ENCODE measurements around the gene TMEM132A. TPM values are rescaled to one million over a fixed set of nuclear protein-coding genes. Genes with fewer than 3 reads are reported as not detected.
"Not testable (repeated sequence)": the region's sequence is repeated elsewhere in the genome, so short reads cannot be mapped to it uniquely, and the experiment has no call there.

The TMEM132A gene
- total and polyA plus RNA-seq, 5 experiments from 2014 or later: 0.88 TPM; not detected in 4

DNA sequence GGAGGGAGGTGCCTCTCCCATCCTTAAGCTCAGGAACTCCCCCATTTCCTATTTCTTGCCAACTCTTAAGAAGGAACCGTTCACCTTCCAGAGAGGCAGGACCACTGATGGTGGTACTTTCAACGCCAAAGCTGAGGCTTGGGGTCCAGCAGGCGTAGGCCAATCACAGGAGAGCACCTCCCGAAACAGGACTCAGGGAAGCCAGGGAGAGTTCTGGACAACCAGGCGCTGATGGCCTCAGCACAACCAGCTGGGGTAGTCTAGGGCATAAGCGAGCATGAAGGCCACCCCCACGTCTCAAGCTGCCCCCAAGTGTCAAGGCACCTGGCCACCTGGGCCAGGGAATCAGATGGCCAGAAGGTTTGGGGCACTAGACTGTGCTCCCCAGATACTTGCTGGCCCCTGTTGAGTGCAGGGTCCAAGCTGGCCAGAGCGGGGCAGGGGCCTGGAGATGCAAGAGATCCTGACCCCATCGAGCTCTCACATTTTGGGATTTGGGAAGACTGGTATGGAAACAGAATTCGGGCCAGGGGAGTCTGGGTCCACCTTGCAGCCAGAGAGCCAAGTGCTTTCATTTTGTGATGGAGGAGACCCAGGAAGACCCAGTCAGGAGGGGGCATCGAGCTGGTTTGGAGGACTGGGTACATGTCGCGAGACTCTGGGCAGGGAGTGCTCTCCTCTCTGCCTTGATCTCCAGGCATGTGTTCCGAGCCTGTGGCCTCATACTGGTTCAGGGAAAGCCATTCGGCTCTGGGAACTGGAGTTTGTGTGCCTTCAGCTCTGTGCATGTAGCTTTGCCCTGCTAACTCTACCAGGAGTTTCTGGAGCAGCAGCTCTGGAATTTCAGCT is 48.1 kb downstream of the TMEM132A start:
- POLR2A ChIA-PET: interaction anchor here (1.0 to 1.6 kb wide), 4 partner anchors 27 to 104 kb away, joined by 3 to 10 read pairs (median 4); no protein-coding TSS in a partner anchor
- Mint-ChIP-seq H3K9me3 (no peaks in the 10 kb centered on the region), H3K36me3 (peaks cover 4 to 22% (median 14%) of the 10 kb centered on the region in 3 donors), H3K4me1 (peaks cover 32 to 59% (median 50%) of the 10 kb centered on the region in 4 donors), H3K4me3 (peak overlapping the region; percentile 91 to 100 (median 95)), H3K27me3 (no peaks in the 10 kb centered on the region), H3K27ac (peak overlapping the region; percentile 94 to 99 (median 97))
- ATAC-seq (peak; percentile 30 to 37), DNase-seq (peak in 4 of 10 donors; percentile 38 to 74 (median 46))

DNA sequence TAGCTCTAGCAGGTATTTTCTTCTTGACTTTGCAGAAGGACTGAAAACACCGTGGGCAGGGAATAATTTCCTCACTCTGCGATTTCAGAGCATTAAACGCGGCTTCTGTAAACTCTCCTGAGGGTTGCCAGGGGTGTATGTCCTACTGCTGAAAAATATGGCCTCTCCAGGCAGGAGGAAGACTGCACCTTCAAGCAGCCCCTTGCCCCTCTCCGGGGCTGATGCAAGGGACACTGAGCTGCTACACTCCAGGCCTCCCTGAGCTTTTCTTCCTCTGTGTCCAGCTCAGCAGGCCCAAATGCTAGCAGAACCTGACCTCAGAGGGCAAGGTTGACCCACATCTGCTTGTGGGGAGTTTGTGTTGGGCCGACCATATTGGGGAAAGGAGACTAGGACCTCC is 49.4 kb downstream of the TMEM132A start:
- H3K4me1 Mint-ChIP-seq: peaks cover 38 to 72% (median 63%) of the 10 kb centered on the region in 4 donors
- peaks cover 4 to 33% (median 21%) of the 10 kb centered on the region in 3 donors for H3K36me3 Mint-ChIP-seq
- POLR2A ChIA-PET: interaction anchor here (0.8 to 2.0 kb wide), 3 partner anchors 26 to 147 kb away, joined by 3 to 5 read pairs (median 4); no protein-coding TSS in a partner anchor
- H3K27ac Mint-ChIP-seq: peak overlapping the region; percentile 94 to 99 (median 97)
- H3K4me3 Mint-ChIP-seq: peak overlapping the region; percentile 91 to 100 (median 95)
- DNase-seq (no peak), ATAC-seq (no peak)
- H3K27me3 Mint-ChIP-seq: no peaks in the 10 kb centered on the region
- no peaks in the 10 kb centered on the region for H3K9me3 Mint-ChIP-seq

GRCh38 chr11:60974316-60974715 is 50.1 kb downstream of the TMEM132A start:
- not testable (repeated sequence) for DNase-seq, H3K9me3 Mint-ChIP-seq, ATAC-seq, H3K27me3 Mint-ChIP-seq
- Mint-ChIP-seq H3K27ac (peak overlapping the region; percentile 94 to 99 (median 97)), H3K4me1 (peaks cover 38 to 78% (median 68%) of the 10 kb centered on the region in 4 donors), H3K4me3 (peak overlapping the region; percentile 91 to 100 (median 95)), H3K36me3 (peaks cover 4 to 38% (median 21%) of the 10 kb centered on the region in 3 donors)
- POLR2A ChIA-PET: interaction anchor here (0.8 to 2.0 kb wide), 5 partner anchors 26 to 146 kb away, joined by 3 to 5 read pairs (median 4); partner anchors contain the start of gene CD5

- peaks cover 4 to 42% (median 21%) of the 10 kb centered on the region in 3 donors for H3K36me3 Mint-ChIP-seq
- H3K9me3 Mint-ChIP-seq: no peaks in the 10 kb centered on the region
- ATAC-seq: no peak
- H3K27ac Mint-ChIP-seq: peak overlapping the region; percentile 94 to 99 (median 97)
- peaks cover 38 to 80% (median 73%) of the 10 kb centered on the region in 4 donors for H3K4me1 Mint-ChIP-seq
- H3K4me3 Mint-ChIP-seq: peak overlapping the region; percentile 91 to 100 (median 95)
- no peak for DNase-seq
- POLR2A ChIA-PET: interaction anchor here (1.0 to 2.0 kb wide), 5 partner anchors 59 to 146 kb away, joined by 3 to 6 read pairs (median 4); partner anchors contain the start of gene CD5
- H3K27me3 Mint-ChIP-seq: no peaks in the 10 kb centered on the region
These were observed 50.5 kb downstream of the TMEM132A start for GRCh38 chr11:60974726-60975125.

DNA sequence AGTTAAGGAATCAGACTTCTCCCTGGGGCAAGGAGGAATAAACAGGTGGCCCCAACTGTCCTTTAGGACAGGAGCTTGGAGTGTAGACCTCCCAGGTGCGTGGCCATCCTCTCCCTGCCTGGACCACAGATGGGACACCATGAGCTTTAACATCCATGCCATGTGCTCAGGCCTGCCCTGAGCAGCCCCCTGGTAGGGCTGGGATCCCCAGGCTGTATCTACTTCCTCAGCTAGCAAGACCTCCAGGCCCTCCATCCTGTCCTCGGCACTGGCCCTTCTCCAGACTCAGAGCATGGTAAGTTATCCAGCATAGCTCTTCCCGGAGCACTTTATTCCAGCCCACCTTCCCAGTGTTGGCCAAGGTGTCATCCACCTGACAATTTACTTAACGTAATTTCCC is 53.0 kb downstream of the TMEM132A start:
- Mint-ChIP-seq H3K4me1 (peaks cover 30 to 84% (median 78%) of the 10 kb centered on the region in 4 donors), H3K36me3 (peaks cover 4 to 58% (median 27%) of the 10 kb centered on the region in 3 donors), H3K4me3 (peak overlapping the region; percentile 43 to 95 (median 80)), H3K27me3 (no peaks in the 10 kb centered on the region), H3K27ac (peak overlapping the region; percentile 74 to 99 (median 94)), H3K9me3 (no peaks in the 10 kb centered on the region)
- POLR2A ChIA-PET: interaction anchor here (0.7 to 4.6 kb wide), 10 partner anchors 9 to 125 kb away, joined by 3 to 22 read pairs (median 3); partner anchors contain the start of gene CD5
- ATAC-seq (no peak), DNase-seq (no peak)

DNA sequence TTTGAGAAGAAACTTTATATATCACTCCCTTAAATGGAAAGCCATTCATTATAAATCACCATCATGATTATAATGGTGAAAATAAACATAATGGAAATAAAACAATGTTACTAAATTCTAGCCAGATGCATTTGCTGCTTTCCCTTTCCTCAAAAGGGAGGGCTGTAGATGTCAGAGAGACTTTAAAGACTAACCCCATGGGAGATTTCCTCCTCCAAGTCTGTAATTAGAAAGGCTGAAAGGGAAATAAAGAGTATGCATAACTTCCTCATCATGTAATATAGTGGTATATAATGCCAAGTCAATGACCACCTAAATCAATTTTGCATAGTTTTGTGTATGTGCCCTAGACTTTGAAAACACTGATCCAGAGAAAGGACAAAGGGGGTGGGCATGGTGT is 53.6 kb downstream of the TMEM132A start:
- peak overlapping the region; percentile 81 to 99 (median 94) for H3K27ac Mint-ChIP-seq
- peaks cover 33 to 90% (median 82%) of the 10 kb centered on the region in 4 donors for H3K4me1 Mint-ChIP-seq
- no peaks in the 10 kb centered on the region for H3K27me3 Mint-ChIP-seq
- ATAC-seq (no peak), DNase-seq (no peak)
- peak overlapping the region; percentile 43 to 95 (median 80) for H3K4me3 Mint-ChIP-seq
- POLR2A ChIA-PET: interaction anchor here (0.7 to 4.6 kb wide), 8 partner anchors 9 to 124 kb away, joined by 3 to 22 read pairs (median 4); partner anchors contain the start of gene CD5
- peaks cover 4 to 62% (median 27%) of the 10 kb centered on the region in 3 donors for H3K36me3 Mint-ChIP-seq
- H3K9me3 Mint-ChIP-seq: no peaks in the 10 kb centered on the region

GRCh38 chr11:60978546-60979380 is 54.5 kb downstream of the TMEM132A start:
- Mint-ChIP-seq H3K27me3 (no peaks in the 10 kb centered on the region), H3K4me3 (peak overlapping the region; percentile 57 to 95 (median 81)), H3K4me1 (peaks cover 36 to 93% (median 89%) of the 10 kb centered on the region in 4 donors), H3K9me3 (no peaks in the 10 kb centered on the region), H3K27ac (peak overlapping the region; percentile 81 to 99 (median 94)), H3K36me3 (peaks cover 8 to 70% (median 27%) of the 10 kb centered on the region in 3 donors)
- ATAC-seq: peak; percentile 39 to 45
- POLR2A ChIA-PET: interaction anchor here (0.5 to 4.6 kb wide), 13 partner anchors 8 to 124 kb away, joined by 3 to 22 read pairs (median 4); partner anchors contain the start of gene CD5
- DNase-seq: peak in 1 of 10 donors; percentile 40

DNA sequence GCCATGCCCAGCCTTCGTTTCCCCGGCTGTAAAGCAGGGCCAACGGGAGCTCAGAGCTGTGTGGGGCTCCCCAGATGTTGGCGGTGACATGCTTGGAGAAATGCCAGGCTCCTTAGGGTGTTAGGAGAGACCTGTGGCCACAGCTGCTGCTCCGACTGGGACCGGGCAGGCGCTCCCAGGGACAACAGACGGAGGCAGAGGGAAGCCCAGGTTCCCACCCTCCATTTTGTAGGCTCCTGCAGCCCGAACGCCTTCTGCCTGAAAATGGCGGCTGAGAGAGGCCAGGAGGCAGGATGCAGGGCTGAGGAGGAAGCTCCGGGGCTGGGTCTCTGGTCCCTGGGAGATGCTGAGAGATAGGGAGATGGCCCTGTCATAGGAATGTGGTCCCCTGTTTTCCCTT is 57.3 kb downstream of the TMEM132A start:
- Mint-ChIP-seq H3K27ac (peak overlapping the region; percentile 86 to 100 (median 98)), H3K27me3 (no peaks in the 10 kb centered on the region), H3K4me3 (peak overlapping the region; percentile 15 to 95 (median 70)), H3K9me3 (no peaks in the 10 kb centered on the region), H3K4me1 (peaks cover 35 to 95% (median 94%) of the 10 kb centered on the region in 4 donors), H3K36me3 (peaks cover 9 to 71% (median 20%) of the 10 kb centered on the region in 3 donors)
- DNase-seq (no peak), ATAC-seq (no peak)
- POLR2A ChIA-PET: interaction anchor here (0.6 to 2.8 kb wide), 11 partner anchors 25 to 143 kb away, joined by 3 to 18 read pairs (median 7); partner anchors contain the start of genes CD5 and TMEM109

DNA sequence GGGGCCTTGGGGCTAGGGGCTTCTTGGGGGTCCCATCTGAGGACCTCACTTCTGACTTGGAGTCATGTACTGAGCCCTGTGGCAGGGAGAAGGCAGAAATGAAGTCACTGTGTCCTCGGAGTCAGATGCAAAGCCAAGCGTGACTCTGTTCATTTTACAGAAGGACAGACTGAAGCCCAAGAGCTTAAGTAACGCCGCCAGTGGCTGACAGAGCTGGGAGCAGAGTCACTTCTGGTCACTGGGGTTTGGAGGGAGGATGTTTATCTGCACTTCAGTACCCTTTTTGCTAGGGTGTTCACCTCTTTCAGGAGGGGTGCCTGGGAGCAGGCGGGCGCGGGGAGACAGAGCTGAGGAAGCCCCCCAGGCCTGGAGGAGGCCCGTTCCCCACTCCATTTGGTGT is 57.9 kb downstream of the TMEM132A start:
- H3K4me1 Mint-ChIP-seq: peaks cover 33 to 95% (median 94%) of the 10 kb centered on the region in 4 donors
- no peak for ATAC-seq
- H3K4me3 Mint-ChIP-seq: peak overlapping the region; percentile 60 to 95 (median 82)
- H3K27ac Mint-ChIP-seq: peak overlapping the region; percentile 93 to 100 (median 99)
- H3K27me3 Mint-ChIP-seq: no peaks in the 10 kb centered on the region
- H3K9me3 Mint-ChIP-seq: no peaks in the 10 kb centered on the region
- peak in 3 of 10 donors; percentile 33 to 59 (median 50) for DNase-seq
- H3K36me3 Mint-ChIP-seq: peaks cover 6 to 73% (median 17%) of the 10 kb centered on the region in 3 donors
- POLR2A ChIA-PET: interaction anchor here (0.6 to 2.6 kb wide), 19 partner anchors 22 to 156 kb away, joined by 3 to 18 read pairs (median 4); partner anchors contain the start of genes CD5 and TMEM109

- Mint-ChIP-seq H3K27me3 (no peaks in the 10 kb centered on the region), H3K4me3 (peak overlapping the region; percentile 60 to 95 (median 82)), H3K9me3 (no peaks in the 10 kb centered on the region), H3K4me1 (peaks cover 38 to 95% (median 92%) of the 10 kb centered on the region in 4 donors), H3K36me3 (peaks cover 6 to 76% (median 15%) of the 10 kb centered on the region in 3 donors), H3K27ac (peak overlapping the region; percentile 93 to 100 (median 99))
- ATAC-seq (no peak), DNase-seq (no peak)
- POLR2A ChIA-PET: interaction anchor here (0.7 to 6.2 kb wide), 7 partner anchors 22 to 126 kb away, joined by 3 to 52 read pairs (median 15); no protein-coding TSS in a partner anchor
These were observed 59.9 kb downstream of the TMEM132A start for GRCh38 chr11:60984149-60984548.

DNA sequence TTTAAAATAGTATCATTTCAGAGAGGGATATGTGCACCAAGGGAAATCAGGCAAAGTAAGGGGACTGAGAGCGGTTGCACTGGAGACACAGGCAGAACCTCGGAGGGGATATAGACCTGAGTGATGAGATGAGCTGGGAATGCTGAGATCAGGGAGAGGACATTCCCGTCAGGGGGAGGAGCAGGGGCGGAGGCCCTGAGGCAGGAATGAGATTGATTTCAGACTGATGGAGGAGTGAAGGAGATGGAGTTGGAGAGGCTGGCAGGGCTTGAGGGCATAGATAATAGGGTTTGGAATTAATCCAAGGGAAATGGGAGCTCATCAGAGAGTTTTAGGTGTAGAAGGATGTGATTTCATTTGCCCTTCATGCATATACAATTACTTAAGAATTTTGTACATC is 60.4 kb downstream of the TMEM132A start:
- ATAC-seq (no peak), DNase-seq (no peak)
- POLR2A ChIA-PET: interaction anchor here (0.7 to 6.2 kb wide), 10 partner anchors 21 to 1896 kb away, joined by 3 to 52 read pairs (median 10); no protein-coding TSS in a partner anchor
- Mint-ChIP-seq H3K27me3 (no peaks in the 10 kb centered on the region), H3K4me3 (peak overlapping the region; percentile 60 to 95 (median 82)), H3K27ac (peak overlapping the region; percentile 93 to 100 (median 99)), H3K4me1 (peaks cover 40 to 96% (median 93%) of the 10 kb centered on the region in 4 donors), H3K36me3 (peaks cover 6 to 76% (median 15%) of the 10 kb centered on the region in 3 donors), H3K9me3 (no peaks in the 10 kb centered on the region)

All from naive thymus-derived CD8-positive, alpha-beta T cell (primary cell).